Globus pallidus (tissue), 1 donor: ENCODE measurements around the gene KRT15.
A peak's percentile ranks its signal among the peaks of the same experiment; 100 is the strongest.

Source experiments
- DNase-seq: peaks from one replicate; pipeline ENCODE4 v3.0.0-alpha.2; 2015; ENCODE audit warnings: low spot score

Gene KRT15

GRCh38 chr17:41524261-41524660 is 5.6 kb upstream of the KRT15 start:
- DNase-seq, result no peak

- DNase-seq, result no peak
Observed at GRCh38 chr17:41523787-41524186, 5.1 kb upstream of the KRT15 start.

GRCh38 chr17:41523225-41523593 is 4.5 kb upstream of the KRT15 start:
- DNase-seq, result no peak

GRCh38 chr17:41522301-41523224 is 3.9 kb upstream of the KRT15 start:
- no peak for DNase-seq

- no peak for DNase-seq
Observed at GRCh38 chr17:41521574-41522261, 3.0 kb upstream of the KRT15 start.

GRCh38 chr17:41520821-41521521 is 2.3 kb upstream of the KRT15 start:
- DNase-seq, result no peak

- no peak for DNase-seq
Observed at GRCh38 chr17:41519501-41520224, 973 bp upstream of the KRT15 start.

GRCh38 chr17:41518031-41518430 is 659 bp downstream of the KRT15 start:
- no peak for DNase-seq

- no peak for DNase-seq
Observed at GRCh38 chr17:41516830-41517283, 1.8 kb downstream of the KRT15 start.

- DNase-seq, result no peak
Observed at GRCh38 chr17:41516147-41516829, 2.4 kb downstream of the KRT15 start.

GRCh38 chr17:41513168-41513547 is 5.5 kb downstream of the KRT15 start:
- no peak for DNase-seq

- peak; percentile 2 for DNase-seq
Observed at GRCh38 chr17:41512546-41513167, 6.0 kb downstream of the KRT15 start.

GRCh38 chr17:41511716-41512115 is 7.0 kb downstream of the KRT15 start:
- DNase-seq, result no peak

- no peak for DNase-seq
Observed at GRCh38 chr17:41511116-41511515, 7.6 kb downstream of the KRT15 start.

GRCh38 chr17:41510251-41511065 is 8.2 kb downstream of the KRT15 start:
- no peak for DNase-seq

- no peak for DNase-seq
Observed at GRCh38 chr17:41507315-41507880, 11.3 kb downstream of the KRT15 start.

- DNase-seq, result peak; percentile 6
Observed at GRCh38 chr17:41505809-41506767, 12.6 kb downstream of the KRT15 start.

- DNase-seq, result no peak
Observed at GRCh38 chr17:41505007-41505808, 13.5 kb downstream of the KRT15 start, which contains the start of gene KRT13. Gene KRT13 (minus strand): TSS chr17:41505612. CDS start chr17:41505550, 62 bp downstream.
